Measurements from ENCODE around the gene TAF11.
"Not testable (repeated sequence)": the region's sequence is repeated elsewhere in the genome, so short reads cannot be mapped to it uniquely, and the experiment has no call there.

The TAF11 gene

DNA sequence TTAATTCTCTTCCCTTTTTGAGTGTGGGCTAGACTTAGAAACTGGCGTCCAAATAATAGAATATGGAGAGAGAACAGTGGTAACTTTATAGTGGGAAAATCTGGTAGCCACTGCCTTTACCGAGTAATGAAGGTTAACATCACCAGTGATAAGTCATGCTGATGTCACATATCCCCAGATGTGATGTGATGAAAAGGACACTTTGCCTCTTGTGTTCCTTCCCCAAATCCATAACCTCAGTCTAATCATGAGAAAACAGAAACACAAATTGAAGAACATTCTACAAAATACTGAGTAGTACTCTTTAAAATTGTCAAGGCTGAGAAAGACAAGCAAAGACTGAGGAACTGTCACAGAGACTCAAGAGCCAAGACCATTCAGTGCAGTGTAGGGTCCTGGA, 19.0 kb upstream of the TAF11 start:
- no peak for DNase-seq (ENCODE audit: low spot score)
- TF ChIP-seq, protein P1, sequence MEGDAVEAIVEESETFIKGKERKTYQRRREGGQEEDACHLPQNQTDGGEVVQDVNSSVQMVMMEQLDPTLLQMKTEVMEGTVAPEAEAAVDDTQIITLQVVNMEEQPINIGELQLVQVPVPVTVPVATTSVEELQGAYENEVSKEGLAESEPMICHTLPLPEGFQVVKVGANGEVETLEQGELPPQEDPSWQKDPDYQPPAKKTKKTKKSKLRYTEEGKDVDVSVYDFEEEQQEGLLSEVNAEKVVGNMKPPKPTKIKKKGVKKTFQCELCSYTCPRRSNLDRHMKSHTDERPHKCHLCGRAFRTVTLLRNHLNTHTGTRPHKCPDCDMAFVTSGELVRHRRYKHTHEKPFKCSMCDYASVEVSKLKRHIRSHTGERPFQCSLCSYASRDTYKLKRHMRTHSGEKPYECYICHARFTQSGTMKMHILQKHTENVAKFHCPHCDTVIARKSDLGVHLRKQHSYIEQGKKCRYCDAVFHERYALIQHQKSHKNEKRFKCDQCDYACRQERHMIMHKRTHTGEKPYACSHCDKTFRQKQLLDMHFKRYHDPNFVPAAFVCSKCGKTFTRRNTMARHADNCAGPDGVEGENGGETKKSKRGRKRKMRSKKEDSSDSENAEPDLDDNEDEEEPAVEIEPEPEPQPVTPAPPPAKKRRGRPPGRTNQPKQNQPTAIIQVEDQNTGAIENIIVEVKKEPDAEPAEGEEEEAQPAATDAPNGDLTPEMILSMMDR (IDR thresholded peaks at IDR 0.05; ENCODE audit: extremely low read depth, insufficient read depth, missing control alignments) = no peak
- in situ Hi-C loops (cut with MboI; ENCODE audit: low pct_unique_long_range_greater_than_20kb, low sequenced_read_pairs, unreplicated experiment) = no loop called here

DNA sequence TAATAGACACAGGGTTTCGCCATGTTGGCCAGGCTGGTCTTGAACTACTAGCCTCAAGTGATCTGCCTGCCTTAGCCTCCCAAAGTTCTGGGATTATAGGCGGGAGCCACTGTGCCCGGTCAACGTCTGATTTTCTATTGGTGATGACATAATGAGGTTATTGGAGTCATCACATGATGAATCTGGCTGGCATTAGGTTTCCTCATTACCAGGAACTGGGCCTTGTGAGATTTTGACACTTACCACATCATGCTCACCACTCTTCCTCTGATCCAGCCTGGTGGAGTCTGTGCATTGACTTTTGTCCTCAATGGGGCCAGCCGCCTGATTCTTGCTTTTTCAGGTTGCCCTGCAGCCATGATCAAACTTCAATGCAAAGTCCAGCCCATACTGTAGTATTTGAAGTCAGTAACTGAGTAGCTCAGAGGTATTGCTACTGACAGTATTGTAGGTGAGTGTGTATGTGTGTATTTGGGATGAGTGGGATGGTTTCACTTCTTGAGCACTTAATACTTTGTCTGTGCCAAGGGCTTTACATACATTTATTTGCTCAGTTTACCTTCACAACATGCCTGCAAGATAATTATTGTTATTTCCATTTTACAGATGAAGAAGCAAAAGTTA, 17.3 kb upstream of the TAF11 start:
- TF ChIP-seq, protein P1 (IDR thresholded peaks at IDR 0.05; ENCODE audit: extremely low read depth, insufficient read depth, missing control alignments) = no peak
- in situ Hi-C loops (cut with MboI; ENCODE audit: low pct_unique_long_range_greater_than_20kb, low sequenced_read_pairs, unreplicated experiment) = no loop called here
- no peak for DNase-seq (ENCODE audit: low spot score)

GRCh38 chr6:34901930-34902329, 14.1 kb upstream of the TAF11 start:
- in situ Hi-C loops (cut with MboI; ENCODE audit: low pct_unique_long_range_greater_than_20kb, low sequenced_read_pairs, unreplicated experiment) = no loop called here
- DNase-seq (ENCODE audit: low spot score) = no peak

DNA sequence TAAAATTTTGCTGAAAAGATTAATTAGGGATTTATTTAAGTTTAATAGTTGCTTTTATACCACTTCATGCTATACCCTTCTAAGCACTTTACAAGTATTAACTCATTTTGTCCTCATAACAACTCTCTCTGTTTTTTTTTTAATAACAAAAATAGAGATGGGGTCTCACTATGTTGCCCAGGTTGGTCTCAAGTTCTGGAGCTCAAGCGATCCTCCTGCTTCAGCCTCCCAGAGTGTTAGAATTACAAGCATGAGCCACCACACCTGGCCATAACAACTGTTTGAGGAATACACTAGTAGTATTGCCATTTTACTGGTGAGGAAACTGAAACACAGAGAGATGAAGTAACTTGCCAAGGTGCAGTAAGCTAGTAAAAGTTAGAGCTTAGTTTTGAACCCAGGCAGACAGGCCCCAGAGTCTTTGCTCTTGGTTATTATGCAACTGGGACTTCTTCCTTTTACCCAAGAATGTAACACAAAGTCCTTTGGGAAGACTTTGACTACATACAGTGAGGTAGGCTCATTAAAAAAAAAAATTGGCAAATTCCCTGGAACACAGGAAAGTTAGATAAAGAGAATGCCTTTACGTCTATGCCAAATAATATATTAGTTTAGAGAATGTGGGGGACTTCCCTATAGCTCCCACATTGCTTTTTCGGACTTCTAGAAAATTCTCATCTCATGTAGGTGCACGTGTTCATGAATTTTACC, 12.6 kb upstream of the TAF11 start:
- no peak for DNase-seq (ENCODE audit: low spot score)
- TF ChIP-seq, protein P1 (IDR thresholded peaks at IDR 0.05; ENCODE audit: extremely low read depth, insufficient read depth, missing control alignments) = no peak
- in situ Hi-C loops (cut with MboI; ENCODE audit: low pct_unique_long_range_greater_than_20kb, low sequenced_read_pairs, unreplicated experiment) = no loop called here

More at GRCh38 chr6:34901930-34902329, 14.1 kb upstream of the TAF11 start:
- TF ChIP-seq, protein P1 (IDR thresholded peaks at IDR 0.05; ENCODE audit: extremely low read depth, insufficient read depth, missing control alignments) = no peak

GRCh38 chr6:34899748-34900147, 11.9 kb upstream of the TAF11 start:
- DNase-seq (ENCODE audit: low spot score); in situ Hi-C loops (cut with MboI; ENCODE audit: low pct_unique_long_range_greater_than_20kb, low sequenced_read_pairs, unreplicated experiment): not testable (repeated sequence)

GRCh38 chr6:34897716-34898115, 9.9 kb upstream of the TAF11 start:
- TF ChIP-seq, protein P1 (IDR thresholded peaks at IDR 0.05; ENCODE audit: extremely low read depth, insufficient read depth, missing control alignments) = no peak
- in situ Hi-C loops (cut with MboI; ENCODE audit: low pct_unique_long_range_greater_than_20kb, low sequenced_read_pairs, unreplicated experiment) = no loop called here
- DNase-seq (ENCODE audit: low spot score) = no peak

DNA sequence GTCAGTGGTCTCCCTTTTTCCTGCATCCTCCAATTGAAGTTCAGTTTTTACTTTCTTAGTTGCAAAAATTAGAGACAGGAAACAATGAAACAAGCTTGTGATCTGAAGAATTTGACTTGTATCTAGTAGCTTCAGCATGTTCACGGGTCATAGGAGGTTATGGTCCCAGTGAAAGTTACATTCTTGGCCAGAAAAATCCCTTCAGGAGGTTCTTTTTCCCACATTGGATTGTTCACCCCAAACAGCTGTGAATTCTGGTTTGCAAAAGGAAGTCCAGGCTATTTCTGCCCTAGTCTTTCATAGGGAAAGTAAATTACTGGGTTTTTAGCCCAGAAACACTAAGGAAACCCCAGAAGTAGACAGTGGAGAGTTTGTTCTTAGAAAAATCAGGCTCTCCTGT, 9.3 kb upstream of the TAF11 start:
- in situ Hi-C loops (cut with MboI; ENCODE audit: low pct_unique_long_range_greater_than_20kb, low sequenced_read_pairs, unreplicated experiment) = no loop called here
- no peak for DNase-seq (ENCODE audit: low spot score)
- TF ChIP-seq, protein P1 (IDR thresholded peaks at IDR 0.05; ENCODE audit: extremely low read depth, insufficient read depth, missing control alignments) = no peak
